IMR-90 (cell line): Measurements from ENCODE around the gene TMEM240.
"Not testable (repeated sequence)": the region's sequence is repeated elsewhere in the genome, so short reads cannot be mapped to it uniquely, and the experiment has no call there.

Experiments
- CTCF ChIP-seq: conservative IDR thresholded peaks from 2 replicates; pipeline ENCODE4 v1.5.1; 2012; ENCODE audit warnings: mild to moderate bottlenecking, low read depth, low read length, improper control_type of control experiment
- MXI1 ChIP-seq: IDR thresholded peaks from 2 replicates; pipeline ENCODE4 v1.6.1; 2012; ENCODE audit warnings: low read depth, mild to moderate bottlenecking, low read length, moderate library complexity, borderline replicate concordance

GRCh38 chr1:1508775-1509464 is 31.5 kb downstream of the TMEM240 start:
- TF ChIP-seq MXI1, CTCF: not testable (repeated sequence)
